SK-N-SH (cell line): ENCODE measurements around the gene TPRX1.

Experiments
- SMC3 ChIP-seq: IDR thresholded peaks from 2 replicates; pipeline ENCODE4 v1.6.1; 2012; ENCODE audit warnings: low read depth, low read length, improper control_type of control experiment
- TAF1 ChIP-seq: IDR thresholded peaks from 2 replicates; pipeline ENCODE4 v1.6.1; 2012; ENCODE audit warnings: low read depth, mild to moderate bottlenecking, low read length, moderate library complexity, borderline replicate concordance
- TF ChIP-seq, protein P1 (sequence below): fragments of 200-600 bp; sonication (generic); IDR thresholded peaks from 2 replicates; pipeline ENCODE4 v1.6.1; 2017; ENCODE audit warnings: antibody characterized with exemption, mild to moderate bottlenecking, moderate library complexity

DNA sequence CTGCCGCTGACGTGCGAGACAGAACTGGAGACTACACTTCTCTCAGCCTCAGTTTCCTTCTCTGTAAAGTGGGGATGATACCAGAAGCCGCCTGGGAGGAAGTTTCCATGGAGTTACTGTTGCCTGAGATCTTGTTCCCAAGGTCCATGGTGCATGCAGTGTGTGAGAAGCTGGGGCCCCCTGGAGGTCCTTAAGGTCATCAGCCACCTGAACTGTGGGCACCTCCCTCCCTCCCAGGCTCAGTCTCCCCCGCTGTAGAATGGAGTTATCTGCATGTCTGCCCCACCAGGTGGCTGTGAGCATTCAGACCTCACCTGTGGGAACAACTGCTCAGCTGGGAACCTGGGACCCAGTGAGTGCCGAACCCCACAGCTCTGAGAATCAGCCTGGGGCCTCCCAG, 20.0 kb upstream of the TPRX1 start:
- TF ChIP-seq TAF1 (no peak), SMC3 (no peak)
- TF ChIP-seq, protein P1, sequence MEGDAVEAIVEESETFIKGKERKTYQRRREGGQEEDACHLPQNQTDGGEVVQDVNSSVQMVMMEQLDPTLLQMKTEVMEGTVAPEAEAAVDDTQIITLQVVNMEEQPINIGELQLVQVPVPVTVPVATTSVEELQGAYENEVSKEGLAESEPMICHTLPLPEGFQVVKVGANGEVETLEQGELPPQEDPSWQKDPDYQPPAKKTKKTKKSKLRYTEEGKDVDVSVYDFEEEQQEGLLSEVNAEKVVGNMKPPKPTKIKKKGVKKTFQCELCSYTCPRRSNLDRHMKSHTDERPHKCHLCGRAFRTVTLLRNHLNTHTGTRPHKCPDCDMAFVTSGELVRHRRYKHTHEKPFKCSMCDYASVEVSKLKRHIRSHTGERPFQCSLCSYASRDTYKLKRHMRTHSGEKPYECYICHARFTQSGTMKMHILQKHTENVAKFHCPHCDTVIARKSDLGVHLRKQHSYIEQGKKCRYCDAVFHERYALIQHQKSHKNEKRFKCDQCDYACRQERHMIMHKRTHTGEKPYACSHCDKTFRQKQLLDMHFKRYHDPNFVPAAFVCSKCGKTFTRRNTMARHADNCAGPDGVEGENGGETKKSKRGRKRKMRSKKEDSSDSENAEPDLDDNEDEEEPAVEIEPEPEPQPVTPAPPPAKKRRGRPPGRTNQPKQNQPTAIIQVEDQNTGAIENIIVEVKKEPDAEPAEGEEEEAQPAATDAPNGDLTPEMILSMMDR: no peak
